ENCODE results near the gene NMNAT2. TPM values are rescaled to one million over a fixed set of nuclear protein-coding genes. Genes with fewer than 3 reads are reported as not detected.
"Not testable (repeated sequence)": the region's sequence is repeated elsewhere in the genome, so short reads cannot be mapped to it uniquely, and the experiment has no call there.

The NMNAT2 gene
- total RNA-seq, 1 donor from 2014 or later, result 0.68 TPM

DNA sequence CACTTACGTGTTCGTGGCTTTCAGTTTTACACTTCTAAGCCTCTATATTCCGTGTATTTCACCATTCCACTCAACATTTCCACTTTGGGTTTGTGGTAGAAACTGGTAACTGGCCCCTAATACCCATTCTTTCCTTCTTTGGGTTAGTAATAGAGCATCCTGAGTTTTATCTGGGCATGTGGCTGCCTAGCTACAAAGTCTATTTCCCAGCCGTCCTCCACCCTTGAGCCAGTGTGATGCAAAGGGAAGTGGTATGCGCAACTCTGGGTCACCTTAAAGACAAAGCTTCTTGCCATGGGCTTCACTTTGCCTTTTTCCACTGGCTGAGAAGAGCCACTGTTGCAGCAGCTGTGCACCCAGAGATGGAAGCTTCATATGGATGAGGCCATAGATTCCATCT lies 158.3 kb downstream of the NMNAT2 start:
- DNase-seq, result no peak

DNA sequence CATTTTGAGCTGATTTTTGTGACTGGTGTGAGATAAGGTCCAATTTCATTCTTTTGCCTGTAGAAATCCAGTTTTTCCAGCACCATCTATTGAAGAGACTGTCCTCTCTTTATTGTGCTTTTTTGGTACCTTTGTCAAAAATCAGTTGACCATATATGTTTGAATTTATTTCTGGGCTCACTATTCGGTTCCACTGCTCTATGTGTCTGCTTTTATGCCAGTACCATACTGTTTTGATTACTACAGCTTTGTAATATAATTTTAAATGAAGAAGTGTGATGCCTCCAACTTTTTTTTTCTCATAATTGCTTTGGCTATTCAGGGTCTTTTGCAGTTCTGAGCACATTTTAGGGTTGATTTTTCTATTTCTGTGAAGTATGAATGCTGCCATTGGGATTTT lies 163.1 kb downstream of the NMNAT2 start:
- DNase-seq, result no peak

GRCh38 chr1:183251959-183252450 lies 166.2 kb downstream of the NMNAT2 start:
- no peak for DNase-seq

GRCh38 chr1:183251101-183251958 lies 166.8 kb downstream of the NMNAT2 start:
- DNase-seq, result no peak

- peak; percentile 60 for DNase-seq
Measured at GRCh38 chr1:183249941-183250452, 168.2 kb downstream of the NMNAT2 start.

- DNase-seq, result peak; percentile 51
Measured at GRCh38 chr1:183248989-183249691, 169.0 kb downstream of the NMNAT2 start.

- no peak for DNase-seq
Measured at GRCh38 chr1:183247931-183248330, 170.2 kb downstream of the NMNAT2 start.

- no peak for DNase-seq
Measured at GRCh38 chr1:183247484-183247883, 170.7 kb downstream of the NMNAT2 start.

DNA sequence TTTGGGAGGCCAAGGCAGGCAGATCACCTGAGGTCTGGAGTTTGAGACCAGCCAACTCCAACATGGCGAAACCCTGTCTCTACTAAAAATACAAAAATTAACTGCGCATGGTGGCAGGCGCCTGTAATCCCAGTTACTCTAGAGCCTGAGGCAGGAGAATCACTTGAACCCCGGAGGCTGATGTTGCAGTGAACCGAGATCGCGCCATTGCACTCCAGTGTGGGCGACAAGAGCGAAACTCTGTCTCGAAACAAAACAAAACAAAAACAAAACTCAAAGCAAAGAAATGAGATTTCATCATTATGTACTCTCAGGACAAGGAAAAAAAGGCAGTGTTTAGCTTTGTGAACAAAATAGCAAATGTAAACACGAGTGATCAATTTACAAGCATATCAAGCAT lies 171.1 kb downstream of the NMNAT2 start:
- no peak for DNase-seq

DNA sequence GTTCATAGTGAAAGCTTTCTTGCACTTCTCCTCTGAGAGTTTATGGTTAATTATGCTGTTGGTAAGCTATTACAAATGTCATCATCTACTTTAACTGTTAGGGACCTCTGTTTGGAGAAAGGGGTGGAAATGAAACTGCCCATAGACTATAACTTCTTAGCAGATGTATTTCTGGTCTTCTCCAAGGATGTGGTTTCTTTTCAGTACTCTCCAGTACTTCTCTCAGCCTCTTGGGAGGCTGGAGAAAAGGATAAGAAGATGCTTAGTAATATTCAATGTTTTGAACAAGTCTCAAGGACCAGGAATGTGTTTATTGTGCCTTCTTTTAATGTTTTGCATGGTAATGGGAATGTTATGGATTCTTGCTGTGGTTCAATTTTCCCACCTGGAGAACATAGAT lies 171.7 kb downstream of the NMNAT2 start:
- no peak for DNase-seq

DNA sequence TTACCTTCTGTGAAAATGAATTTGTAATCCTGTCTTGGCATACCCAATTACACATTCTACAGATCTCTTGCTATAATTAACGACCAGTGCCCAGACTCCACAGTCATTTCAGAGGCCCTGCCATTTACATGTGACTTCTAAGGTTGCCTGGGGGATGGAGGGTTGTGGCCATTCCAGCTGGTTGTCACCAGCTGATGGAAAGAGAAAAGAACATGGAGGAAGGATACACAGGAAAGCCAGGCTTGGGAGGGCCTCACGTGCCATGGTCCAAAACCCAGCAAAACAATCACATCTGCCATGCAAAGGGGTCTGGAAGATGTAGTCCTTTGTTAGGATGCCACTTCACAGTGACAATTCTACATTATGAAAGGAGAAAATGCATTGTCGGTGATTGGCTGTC lies 172.8 kb downstream of the NMNAT2 start:
- no peak for DNase-seq

- DNase-seq, result no peak
Measured at GRCh38 chr1:183244466-183244865, 173.7 kb downstream of the NMNAT2 start.

DNA sequence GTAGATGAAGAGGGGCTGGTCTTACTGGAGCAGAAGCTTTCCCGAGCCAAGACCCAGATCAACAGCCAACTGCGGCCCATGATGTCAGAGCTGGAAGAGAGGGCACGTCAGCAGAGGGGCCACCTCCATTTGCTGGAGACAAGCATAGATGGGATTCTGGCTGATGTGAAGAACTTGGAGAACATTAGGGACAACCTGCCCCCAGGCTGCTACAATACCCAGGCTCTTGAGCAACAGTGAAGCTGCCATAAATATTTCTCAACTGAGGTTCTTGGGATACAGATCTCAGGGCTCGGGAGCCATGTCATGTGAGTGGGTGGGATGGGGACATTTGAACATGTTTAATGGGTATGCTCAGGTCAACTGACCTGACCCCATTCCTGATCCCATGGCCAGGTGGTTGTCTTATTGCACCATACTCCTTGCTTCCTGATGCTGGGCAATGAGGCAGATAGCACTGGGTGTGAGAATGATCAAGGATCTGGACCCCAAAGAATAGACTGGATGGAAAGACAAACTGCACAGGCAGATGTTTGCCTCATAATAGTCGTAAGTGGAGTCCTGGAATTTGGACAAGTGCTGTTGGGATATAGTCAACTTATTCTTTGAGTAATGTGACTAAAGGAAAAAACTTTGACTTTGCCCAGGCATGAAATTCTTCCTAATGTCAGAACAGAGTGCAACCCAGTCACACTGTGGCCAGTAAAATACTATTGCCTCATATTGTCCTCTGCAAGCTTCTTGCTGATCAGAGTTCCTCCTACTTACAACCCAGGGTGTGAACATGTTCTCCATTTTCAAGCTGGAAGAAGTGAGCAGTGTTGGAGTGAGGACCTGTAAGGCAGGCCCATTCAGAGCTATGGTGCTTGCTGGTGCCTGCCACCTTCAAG lies 174.8 kb downstream of the NMNAT2 start:
- no peak for DNase-seq

DNA sequence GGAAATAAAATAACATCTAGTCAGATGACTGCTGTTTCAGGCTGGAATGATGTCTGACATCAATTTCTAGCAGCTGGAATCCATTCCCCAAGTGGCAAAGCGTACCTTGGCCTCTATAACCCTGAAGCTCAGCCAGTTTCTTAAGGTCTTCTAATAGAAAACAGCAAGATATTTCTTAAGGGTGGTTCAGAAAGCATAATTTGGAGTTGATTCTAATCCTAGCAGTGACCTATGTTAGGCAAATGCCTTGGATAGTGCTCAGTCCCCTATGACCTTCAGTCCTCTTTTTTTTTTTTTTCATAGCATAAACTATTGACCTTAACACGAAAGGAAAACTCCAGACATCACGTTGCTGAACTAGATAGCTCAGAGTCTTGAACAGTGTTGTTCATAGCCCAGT lies 175.6 kb downstream of the NMNAT2 start:
- no peak for DNase-seq

DNA sequence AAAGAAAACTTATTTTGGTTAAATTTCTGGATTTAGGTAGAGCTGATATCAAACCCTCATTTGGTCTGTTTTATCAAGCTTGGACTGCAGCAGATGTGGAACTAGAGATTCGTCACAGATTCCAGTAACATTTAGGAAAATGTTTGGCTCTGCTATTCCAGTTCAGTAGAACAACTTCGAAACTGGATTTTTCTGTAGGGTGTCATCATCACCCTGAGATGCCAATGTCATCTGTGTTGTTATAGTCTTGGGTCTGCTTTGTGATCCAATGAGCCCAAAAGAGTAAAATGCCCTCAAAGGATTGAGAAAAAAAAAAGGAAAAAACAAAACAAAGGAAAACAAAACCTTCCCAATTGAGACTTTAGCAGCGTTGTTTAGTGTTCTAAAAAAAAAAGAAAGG lies 176.7 kb downstream of the NMNAT2 start:
- DNase-seq, result no peak

DNA sequence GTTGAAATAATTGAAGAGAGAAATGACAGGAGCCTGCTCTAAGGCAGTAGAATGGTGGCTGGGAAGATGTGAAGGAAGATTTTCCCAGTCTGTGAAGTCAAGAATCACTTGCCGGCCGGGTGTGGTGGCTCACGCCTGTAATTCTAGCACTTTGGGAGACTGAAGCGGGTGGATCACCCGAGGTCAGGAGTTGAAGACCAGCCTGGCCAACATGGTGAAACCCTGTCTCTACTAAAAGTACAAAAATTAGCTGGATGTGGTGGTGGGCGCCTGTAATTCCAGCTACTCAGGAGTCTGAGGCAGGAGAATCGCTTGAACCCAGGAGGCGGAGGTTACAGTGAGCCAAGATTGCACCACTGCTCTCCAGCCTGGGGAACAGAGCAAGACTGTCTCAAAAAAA lies 177.3 kb downstream of the NMNAT2 start:
- DNase-seq, result not testable (repeated sequence)

DNA sequence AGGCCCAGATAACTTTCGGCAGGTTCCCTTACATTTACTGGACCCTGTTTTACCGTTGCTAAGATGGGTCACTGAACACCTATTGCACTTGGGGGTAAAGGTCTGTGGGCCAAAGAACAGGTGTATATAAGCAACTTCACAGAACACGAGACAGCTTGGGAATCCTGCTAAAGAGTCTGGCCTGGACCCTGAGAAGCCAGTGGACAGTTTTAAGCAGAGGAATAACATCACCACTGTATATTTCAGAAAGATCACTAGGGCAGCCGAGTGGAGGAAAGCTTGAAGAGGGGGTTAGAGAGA lies 177.7 kb downstream of the NMNAT2 start:
- DNase-seq, result no peak

DNA sequence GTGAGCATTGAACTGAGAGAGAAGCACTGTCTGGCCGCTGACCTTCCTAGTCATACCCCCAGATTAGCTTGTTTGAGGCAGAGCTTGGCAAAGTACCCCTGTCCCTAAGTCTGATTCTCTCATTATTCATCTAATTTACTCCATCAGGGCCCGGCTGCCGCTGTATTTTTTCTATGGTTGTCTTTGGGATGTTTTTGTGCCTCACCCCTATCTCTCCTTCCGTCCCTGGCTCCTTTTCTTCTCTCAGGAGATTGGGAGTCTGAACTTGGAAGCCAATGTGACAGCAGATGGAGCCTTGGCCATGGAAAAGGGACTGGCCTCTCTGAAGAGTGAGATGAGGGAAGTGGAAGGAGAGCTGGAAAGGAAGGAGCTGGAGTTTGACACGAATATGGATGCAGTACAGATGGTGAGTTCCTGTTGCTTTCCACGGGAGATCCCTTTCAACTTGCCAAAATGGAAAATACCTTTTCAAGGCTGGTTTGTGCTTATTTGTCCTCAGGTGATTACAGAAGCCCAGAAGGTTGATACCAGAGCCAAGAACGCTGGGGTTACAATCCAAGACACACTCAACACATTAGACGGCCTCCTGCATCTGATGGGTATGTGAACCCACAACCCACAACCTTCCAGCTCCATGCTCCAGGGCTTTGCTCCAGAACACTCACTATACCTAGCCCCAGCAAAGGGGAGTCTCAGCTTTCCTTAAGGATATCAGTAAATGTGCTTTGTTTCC lies 178.2 kb downstream of the NMNAT2 start:
- DNase-seq, result no peak

GRCh38 chr1:183239220-183239742 lies 178.9 kb downstream of the NMNAT2 start:
- DNase-seq, result no peak

GRCh38 chr1:183238071-183238470 lies 180.1 kb downstream of the NMNAT2 start:
- peak; percentile 50 for DNase-seq

DNA sequence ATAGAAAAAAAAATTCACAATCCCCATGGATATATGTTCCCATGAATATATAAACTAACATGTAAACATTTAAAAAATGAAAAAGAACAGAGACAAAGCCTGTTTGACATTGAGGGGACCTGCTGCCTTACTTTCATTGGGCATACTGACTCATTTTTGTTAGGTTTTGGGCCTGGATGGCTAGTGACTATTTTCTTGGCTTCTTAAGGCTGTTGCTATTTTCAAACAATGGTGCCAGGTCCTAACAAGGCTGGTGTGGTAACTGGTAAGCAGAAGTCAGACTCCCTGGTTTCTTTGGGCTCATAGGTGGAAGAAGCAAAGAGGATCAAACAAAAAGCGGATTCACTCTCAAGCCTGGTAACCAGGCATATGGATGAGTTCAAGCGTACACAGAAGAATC lies 181.1 kb downstream of the NMNAT2 start:
- no peak for DNase-seq

GRCh38 chr1:183236158-183236725 lies 181.9 kb downstream of the NMNAT2 start:
- DNase-seq, result no peak

All from dermis blood vessel endothelial cell (primary cell).